ENCODE results near the gene KRT31. TPM values are rescaled to one million over a fixed set of nuclear protein-coding genes. Genes with fewer than 3 reads are reported as not detected.
"Not testable (repeated sequence)": the region's sequence is repeated elsewhere in the genome, so short reads cannot be mapped to it uniquely, and the experiment has no call there.

KRT31 gene
- total RNA-seq, 1 donor from 2014 or later: 52.1 TPM

DNA sequence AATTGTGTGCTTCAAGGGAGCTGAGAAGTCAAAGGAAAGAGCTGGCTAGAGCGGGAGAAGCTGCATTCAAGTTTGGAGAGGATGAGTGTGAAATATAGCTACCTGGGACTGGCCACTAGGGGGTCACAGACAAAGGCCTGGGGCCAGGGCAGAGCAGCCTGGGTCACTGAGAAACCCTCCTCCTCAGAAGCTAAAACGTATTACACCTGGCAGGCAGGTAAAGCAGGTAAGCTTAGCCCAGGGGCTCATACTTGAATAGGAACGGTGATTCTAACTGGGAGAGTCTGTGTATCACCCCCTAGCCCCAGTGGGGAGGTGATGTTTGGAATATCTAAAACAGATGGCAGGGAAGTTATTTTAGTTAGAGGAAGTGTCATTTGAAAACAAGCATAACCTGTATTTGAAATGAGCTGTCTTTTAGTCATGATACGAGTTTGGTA is 20.2 kb upstream of the KRT31 start:
- no peak for DNase-seq

- DNase-seq: no peak
Measured at GRCh38 chr17:41417127-41417526, 19.7 kb upstream of the KRT31 start.

DNA sequence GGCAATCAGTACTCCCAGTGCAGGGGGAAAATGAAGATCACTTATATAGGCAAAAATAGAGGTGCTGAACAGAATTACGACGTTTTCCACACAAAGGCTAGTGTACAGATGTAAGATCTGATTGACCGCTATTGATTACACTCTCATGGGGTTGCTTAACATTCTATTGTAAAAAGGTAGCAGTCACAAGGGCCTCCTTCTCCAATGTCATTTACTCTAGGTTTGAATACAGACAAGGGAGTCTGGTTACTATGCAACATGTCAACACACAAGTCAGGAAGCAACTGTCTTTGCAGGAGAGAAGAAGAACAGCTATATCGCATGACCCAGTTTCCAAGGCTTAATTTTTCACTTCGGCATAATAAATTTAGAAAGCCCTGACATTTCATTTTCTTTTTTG is 19.1 kb upstream of the KRT31 start:
- DNase-seq: no peak

DNA sequence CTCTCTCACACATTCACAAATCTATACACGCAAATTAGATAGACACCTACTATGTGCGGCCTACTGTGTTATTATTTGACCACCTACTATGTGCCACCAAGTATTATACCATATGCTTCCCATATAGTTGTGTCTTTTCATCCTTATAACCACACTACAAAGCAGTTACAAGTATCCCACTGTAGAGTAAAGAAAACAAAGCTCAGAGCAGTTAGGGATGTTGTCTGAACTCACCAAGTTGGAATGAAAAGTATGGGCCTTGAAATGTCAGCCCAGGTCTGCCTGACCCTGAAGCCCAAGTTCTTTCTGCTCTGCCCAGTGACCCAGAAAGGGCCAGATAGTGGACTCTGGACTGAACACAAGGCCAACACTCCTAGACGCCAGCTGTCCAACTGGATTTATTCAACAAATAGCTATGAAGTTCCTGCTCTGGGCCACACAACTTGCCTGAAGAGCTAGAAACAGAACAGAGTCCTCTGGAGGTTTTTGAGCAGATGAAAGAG is 18.5 kb upstream of the KRT31 start:
- DNase-seq: no peak

GRCh38 chr17:41415411-41415810 is 18.0 kb upstream of the KRT31 start:
- no peak for DNase-seq

DNA sequence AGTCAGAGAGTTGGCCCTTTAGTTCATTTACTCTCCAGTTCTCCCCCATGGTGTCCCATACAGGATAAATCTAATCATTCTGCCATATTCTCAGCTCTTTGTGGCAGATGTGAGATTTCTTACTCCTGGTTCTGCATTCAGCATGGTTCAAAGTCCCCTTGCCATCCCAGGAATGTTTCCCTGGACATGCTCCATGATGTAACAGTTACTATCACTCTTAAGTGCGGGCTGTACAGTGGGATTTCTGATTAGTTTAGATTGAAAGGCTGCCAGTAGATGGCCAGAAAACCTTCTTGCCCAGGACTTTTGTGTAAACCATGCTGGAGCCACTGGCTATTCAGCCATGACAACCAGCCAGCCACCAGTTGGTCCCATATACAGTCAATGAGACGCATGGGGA is 16.6 kb upstream of the KRT31 start:
- no peak for DNase-seq

- DNase-seq: no peak
Measured at GRCh38 chr17:41413353-41413957, 16.0 kb upstream of the KRT31 start.

DNA sequence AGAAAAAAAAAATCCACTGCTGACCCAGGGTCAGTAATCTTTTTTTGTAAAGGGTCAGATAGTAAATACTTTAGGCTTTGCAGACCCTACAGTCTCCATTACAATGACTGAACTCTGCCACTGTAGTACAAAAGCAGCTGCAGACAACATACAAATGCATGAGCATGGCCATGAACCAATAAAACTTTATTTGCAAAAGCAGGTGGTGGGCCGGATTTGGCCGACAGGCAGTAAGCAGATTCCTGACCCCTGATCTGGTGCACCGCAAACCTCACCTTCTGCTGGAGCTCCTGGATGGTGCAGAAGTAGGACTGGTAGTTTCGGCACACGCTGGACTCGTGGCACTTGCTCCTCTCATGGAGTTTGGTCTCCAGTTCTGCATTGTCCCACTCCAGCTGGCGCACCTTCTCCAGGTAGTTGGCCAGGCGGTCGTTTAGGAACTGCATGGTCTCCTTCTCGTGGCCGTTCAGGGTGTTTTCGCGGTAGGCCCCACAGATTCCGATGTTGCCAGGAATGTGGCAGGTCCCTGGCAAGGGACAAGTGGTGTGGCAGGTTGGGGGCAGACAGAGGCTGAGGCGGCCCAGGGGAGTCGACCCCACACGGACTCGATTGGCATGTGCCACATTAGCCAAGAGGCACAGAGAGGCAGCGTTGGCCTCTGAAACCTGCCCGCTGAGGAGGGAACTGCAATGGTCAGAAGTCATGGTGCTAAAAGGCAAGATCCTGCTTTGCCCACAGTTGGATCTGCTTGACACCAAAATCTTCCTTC is 13.8 kb upstream of the KRT31 start:
- DNase-seq: no peak

GRCh38 chr17:41407226-41407625 is 9.8 kb upstream of the KRT31 start:
- no peak for DNase-seq

DNA sequence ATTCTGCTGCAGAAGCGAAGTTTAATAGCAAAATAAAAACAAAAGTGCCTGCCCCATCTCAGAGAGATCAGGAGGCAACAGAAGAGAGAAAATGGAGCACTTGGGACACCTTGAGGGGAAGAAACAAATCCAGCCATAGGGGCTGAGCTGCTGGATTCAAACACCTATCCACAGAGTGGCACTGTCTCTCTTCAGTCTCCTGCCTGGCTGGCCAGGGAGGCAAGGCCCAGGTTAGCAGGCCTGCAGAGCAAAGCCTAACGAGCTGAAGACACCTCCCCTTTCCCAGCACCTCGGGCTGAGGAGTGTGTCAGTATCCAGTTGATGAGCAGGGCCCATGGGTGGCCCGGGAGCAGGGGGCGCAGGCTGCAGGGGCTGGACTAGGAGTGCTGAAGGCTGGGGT is 8.8 kb upstream of the KRT31 start:
- DNase-seq: no peak

- no peak for DNase-seq
Measured at GRCh38 chr17:41404024-41404671, 6.7 kb upstream of the KRT31 start.

GRCh38 chr17:41403404-41404023 is 6.1 kb upstream of the KRT31 start:
- no peak for DNase-seq

GRCh38 chr17:41402161-41402560 is 4.8 kb upstream of the KRT31 start:
- no peak for DNase-seq

DNA sequence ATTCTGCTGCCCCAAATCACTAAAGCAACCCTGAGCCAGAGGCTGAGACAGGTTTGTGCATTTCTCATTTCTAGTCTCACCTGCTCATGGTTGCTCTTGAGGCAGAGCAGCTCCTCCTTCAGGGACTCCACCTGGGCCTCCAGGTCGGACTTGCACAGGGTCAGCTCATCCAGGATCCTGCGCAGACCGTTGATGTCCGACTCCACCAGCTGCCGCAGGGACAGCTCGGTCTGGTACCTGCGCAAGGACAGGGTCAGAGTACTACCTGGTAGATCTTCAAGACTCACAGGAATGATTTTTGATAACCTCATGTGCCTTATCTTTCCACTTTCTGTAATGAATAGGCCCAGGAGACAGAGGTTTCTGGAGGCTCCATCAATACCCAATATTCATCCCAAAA is 1.1 kb downstream of the KRT31 start:
- DNase-seq: no peak

DNA sequence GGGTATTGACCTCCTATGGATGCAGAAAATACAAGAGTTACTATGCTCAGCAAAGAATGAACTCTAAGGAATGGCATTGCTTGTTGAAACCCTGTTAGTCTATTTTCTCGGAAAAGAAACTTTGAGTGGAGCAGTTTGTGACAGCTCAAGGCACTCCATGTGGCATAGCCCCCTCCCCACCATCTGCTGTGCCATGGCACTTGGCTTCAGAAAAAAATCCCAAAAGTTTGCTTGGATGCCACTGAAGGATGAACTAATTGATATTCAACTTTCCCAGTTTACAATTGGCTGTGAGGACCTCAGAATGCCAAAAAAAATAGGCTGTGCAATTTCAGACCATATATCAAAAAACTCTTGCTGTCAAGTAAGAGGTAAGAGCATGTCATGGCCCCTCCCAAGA is 1.8 kb downstream of the KRT31 start:
- no peak for DNase-seq

DNA sequence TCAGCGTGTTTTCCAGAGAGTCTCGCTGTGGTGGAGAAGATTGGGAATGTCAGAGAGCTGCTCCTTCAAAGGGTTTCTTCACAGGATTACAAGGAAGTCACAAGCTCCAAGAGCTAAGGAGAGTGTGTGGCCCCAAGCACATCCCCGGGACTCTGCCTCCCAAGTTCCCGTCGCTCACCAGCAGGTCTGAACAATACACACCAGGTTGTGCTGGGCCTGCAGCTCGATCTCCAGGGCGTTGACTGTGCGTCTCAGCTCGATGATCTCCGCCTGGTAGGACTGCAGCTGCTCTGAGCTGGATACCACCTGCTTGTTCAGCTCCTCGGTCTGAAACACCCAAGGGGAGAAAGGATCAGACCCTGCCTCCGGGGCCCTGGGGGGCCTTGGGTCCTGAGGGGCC is 2.4 kb downstream of the KRT31 start:
- DNase-seq: not testable (repeated sequence)

- DNase-seq: no peak
Measured at GRCh38 chr17:41394254-41394996, 3.0 kb downstream of the KRT31 start.

DNA sequence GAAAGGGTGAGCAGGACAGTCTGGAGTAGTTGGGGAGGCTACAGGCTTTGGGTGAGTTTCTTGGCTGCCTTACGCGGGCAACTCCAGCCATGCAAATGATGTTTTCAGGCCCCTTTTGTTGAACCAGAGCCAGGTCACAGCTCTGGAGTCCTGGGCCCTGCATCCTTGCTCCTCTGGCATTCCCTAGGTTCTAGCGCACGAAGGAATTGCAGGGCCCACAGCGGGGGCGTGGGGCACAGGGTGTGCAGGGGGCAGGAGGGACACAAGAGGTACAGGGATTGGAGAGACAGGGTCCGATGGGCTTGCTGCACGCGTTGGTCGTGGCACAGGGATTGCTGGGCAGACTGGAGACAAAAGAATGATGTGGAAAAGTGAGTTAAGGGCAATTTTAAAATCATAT is 3.6 kb downstream of the KRT31 start:
- no peak for DNase-seq

GRCh38 chr17:41393294-41393693 is 4.1 kb downstream of the KRT31 start:
- no peak for DNase-seq

DNA sequence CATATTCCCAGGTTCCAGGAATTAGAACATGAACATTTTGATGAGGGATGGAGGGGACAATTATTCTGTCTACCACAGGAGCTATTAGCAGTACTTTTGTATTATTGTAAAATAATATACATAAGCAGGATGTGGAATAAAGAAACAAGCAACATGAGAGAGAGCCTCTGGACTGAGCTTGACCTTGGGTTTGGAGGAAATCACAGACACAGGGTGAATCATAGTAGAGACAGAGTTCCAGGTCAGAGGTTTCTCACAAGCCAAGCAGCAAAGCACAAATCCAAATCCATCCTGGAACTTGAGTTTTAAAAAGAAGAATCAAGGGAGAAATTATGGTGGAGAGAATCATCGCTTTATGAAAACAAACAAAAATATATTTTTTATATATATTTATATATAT is 5.1 kb downstream of the KRT31 start:
- no peak for DNase-seq

DNA sequence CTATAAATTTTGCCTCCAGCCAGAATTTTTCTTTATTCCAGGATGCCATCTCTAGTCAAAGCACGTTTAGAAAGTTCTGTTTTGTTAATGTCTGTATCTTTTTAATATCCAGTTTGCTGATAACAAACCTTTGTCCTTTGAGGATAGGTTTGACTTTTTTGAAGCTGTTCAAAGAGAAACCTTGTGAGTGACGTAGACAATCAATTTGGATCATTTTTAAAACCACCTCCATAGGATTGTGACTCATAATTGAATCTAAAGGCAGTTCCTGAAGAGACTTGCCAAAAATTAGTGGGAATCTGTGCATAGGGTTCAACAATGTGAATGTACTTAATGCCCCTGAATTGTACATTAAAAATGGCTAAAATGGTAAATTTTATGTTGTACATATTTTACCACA is 5.9 kb downstream of the KRT31 start:
- no peak for DNase-seq

- DNase-seq: no peak
Measured at GRCh38 chr17:41390411-41390938, 6.9 kb downstream of the KRT31 start.
